Measurements from ENCODE around the gene EEFSEC. TPM values are rescaled to one million over a fixed set of nuclear protein-coding genes. Genes with fewer than 3 reads are reported as not detected.

EEFSEC gene
- total RNA-seq, 1 donor from 2014 or later: 15.6 TPM

DNA sequence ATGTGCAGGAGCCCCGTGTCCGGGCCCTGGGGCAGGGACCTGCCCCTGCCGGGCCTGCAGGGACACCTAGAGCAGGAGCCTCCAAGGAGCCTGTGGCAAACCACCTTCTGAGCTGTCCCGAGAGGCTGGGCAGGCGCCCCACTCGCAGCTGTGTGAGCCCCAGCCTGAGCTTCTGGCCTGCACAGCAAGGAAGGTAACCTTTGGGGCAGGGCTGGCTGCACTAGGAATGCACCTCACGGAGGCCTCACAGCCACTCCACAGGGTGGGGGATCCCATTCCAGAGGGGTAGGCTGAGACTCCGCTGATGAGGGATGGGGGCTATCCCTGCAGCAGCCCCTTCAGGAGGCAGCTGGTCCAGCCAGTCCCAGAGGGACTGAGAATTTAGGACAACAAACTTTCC, 245.3 kb downstream of the EEFSEC start:
- DNase-seq (ENCODE audit: extremely low spot score, unreplicated experiment): no peak
- H3K4me3 Mint-ChIP-seq (ENCODE audit: unreplicated experiment): no peak overlapping the region
- no peaks in the 10 kb centered on the region for H3K27me3 Mint-ChIP-seq (ENCODE audit: unreplicated experiment)
- H3K36me3 Mint-ChIP-seq (ENCODE audit: unreplicated experiment): no peaks in the 10 kb centered on the region
- peaks cover 4% of the 10 kb centered on the region for H3K4me1 Mint-ChIP-seq (ENCODE audit: unreplicated experiment)
- no peak overlapping the region for H3K27ac Mint-ChIP-seq (ENCODE audit: unreplicated experiment)
- H3K9me3 Mint-ChIP-seq (ENCODE audit: unreplicated experiment): no peaks in the 10 kb centered on the region
- no peak for TF ChIP-seq CTCF (IDR thresholded peaks at IDR 0.05)

DNA sequence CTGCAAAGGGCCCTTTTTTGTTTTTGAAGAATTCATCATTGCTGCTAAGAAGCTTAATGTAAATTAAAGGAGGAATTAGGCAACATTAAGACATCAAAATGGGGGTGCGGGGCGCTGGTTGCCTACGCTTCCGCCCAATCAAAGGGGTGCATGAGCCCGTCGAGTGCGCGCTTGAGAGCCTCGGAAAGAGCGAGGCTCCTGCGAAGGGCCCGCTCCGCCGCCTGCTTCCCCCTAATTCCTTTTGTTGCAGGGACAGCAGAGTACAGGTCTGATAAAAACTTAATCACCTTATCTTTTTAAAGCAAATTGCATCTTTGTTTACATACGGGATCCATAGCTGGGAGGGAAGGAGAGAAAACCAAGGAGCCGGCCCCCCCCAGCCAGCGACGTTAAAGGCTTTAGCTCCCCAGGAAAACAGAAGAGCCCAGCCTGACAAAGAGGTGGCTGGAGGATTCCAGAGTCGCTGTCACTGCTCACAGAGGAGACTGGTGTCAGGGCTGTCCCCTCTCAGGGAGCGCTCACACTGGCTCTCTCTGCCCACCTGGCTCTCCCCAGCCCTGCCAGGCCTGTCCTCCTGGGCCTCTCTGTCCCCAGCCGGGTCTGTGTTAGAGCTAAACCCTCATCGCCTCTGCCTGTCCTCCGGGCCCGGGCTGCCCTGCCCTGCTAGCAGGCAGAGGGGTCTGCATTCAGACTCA, 246.1 kb downstream of the EEFSEC start:
- no peaks in the 10 kb centered on the region for H3K9me3 Mint-ChIP-seq (ENCODE audit: unreplicated experiment)
- H3K27me3 Mint-ChIP-seq (ENCODE audit: unreplicated experiment): no peaks in the 10 kb centered on the region
- peaks cover 4% of the 10 kb centered on the region for H3K4me1 Mint-ChIP-seq (ENCODE audit: unreplicated experiment)
- no peak for DNase-seq (ENCODE audit: extremely low spot score, unreplicated experiment)
- TF ChIP-seq CTCF (IDR thresholded peaks at IDR 0.05): no peak
- H3K27ac Mint-ChIP-seq (ENCODE audit: unreplicated experiment): no peak overlapping the region
- no peak overlapping the region for H3K4me3 Mint-ChIP-seq (ENCODE audit: unreplicated experiment)
- H3K36me3 Mint-ChIP-seq (ENCODE audit: unreplicated experiment): no peaks in the 10 kb centered on the region

DNA sequence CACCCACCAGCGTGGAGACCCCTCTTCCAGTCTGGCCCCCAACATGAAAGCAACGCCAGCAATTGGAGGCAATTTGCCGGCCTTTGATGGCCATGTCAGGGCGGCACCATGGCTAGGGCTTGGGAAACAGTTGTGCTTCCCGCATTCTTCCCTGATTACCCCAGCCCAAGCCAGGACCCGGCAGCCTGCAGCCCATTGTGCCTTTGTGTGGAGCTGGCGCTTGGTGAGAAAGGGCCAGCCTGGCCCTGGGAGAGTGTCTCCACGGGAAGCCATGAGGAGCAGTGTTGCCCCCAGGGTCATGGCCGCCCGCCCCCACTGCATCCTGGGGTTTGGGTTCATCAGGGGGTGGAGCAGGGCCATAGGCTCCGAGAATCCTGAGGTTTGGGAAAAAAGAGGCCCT, 247.4 kb downstream of the EEFSEC start:
- H3K36me3 Mint-ChIP-seq (ENCODE audit: unreplicated experiment): no peaks in the 10 kb centered on the region
- no peaks in the 10 kb centered on the region for H3K4me1 Mint-ChIP-seq (ENCODE audit: unreplicated experiment)
- no peak for TF ChIP-seq CTCF (IDR thresholded peaks at IDR 0.05)
- no peak overlapping the region for H3K27ac Mint-ChIP-seq (ENCODE audit: unreplicated experiment)
- no peak for DNase-seq (ENCODE audit: extremely low spot score, unreplicated experiment)
- H3K27me3 Mint-ChIP-seq (ENCODE audit: unreplicated experiment): no peaks in the 10 kb centered on the region
- no peaks in the 10 kb centered on the region for H3K9me3 Mint-ChIP-seq (ENCODE audit: unreplicated experiment)
- no peak overlapping the region for H3K4me3 Mint-ChIP-seq (ENCODE audit: unreplicated experiment)

DNA sequence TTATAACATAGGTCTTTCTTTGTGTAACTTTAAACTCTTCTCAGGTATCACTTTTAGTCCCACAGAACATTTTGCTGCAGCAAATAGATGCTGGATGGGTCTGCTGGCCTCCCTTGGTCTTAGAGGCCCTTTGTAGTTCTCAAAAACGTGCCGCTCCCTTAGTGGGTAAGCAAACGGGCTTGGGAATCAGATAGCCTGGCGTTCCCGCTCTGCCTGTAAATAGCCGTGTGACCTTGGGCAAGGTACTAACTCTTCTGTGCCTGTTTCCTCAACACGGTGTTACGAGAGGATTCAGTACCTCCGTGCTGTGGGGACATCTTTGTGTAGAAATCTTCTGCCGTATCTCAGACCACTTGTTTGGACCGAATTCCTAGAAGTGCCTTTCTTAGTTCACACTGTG, 249.0 kb downstream of the EEFSEC start:
- Mint-ChIP-seq H3K36me3 (ENCODE audit: unreplicated experiment) (no peaks in the 10 kb centered on the region), H3K4me3 (ENCODE audit: unreplicated experiment) (no peak overlapping the region), H3K9me3 (ENCODE audit: unreplicated experiment) (no peaks in the 10 kb centered on the region), H3K4me1 (ENCODE audit: unreplicated experiment) (no peaks in the 10 kb centered on the region), H3K27ac (ENCODE audit: unreplicated experiment) (no peak overlapping the region), H3K27me3 (ENCODE audit: unreplicated experiment) (no peaks in the 10 kb centered on the region)
- no peak for TF ChIP-seq CTCF (IDR thresholded peaks at IDR 0.05)
- no peak for DNase-seq (ENCODE audit: extremely low spot score, unreplicated experiment)

GRCh38 chr3:128402998-128403397, 249.7 kb downstream of the EEFSEC start:
- no peaks in the 10 kb centered on the region for H3K4me1 Mint-ChIP-seq (ENCODE audit: unreplicated experiment)
- DNase-seq (ENCODE audit: extremely low spot score, unreplicated experiment): no peak
- H3K9me3 Mint-ChIP-seq (ENCODE audit: unreplicated experiment): no peaks in the 10 kb centered on the region
- TF ChIP-seq CTCF (IDR thresholded peaks at IDR 0.05): no peak
- H3K27ac Mint-ChIP-seq (ENCODE audit: unreplicated experiment): no peak overlapping the region
- no peaks in the 10 kb centered on the region for H3K27me3 Mint-ChIP-seq (ENCODE audit: unreplicated experiment)
- no peak overlapping the region for H3K4me3 Mint-ChIP-seq (ENCODE audit: unreplicated experiment)
- H3K36me3 Mint-ChIP-seq (ENCODE audit: unreplicated experiment): no peaks in the 10 kb centered on the region
